A549 (cell line): Measurements from ENCODE around the gene ATP8B4. TPM values are rescaled to one million over a fixed set of nuclear protein-coding genes. Genes with fewer than 3 reads are reported as not detected.

ENCODE experiments used
- ATAC-seq, 2 experiments: fragments of 200-7000 bp in 1 of 2; fragments of >200 bp in 1 of 2; cut with Nextera tagmentation in 1 of 2; cut with Tn5 transposase in 1 of 2; 3 replicates each; pipeline versions ENCODE4 v1.8.0 to v1.9.1; 2018 to 2020; ENCODE audit warnings: mild to moderate bottlenecking in 1 of 2, moderate library complexity in 1 of 2
- CTCF ChIA-PET: fragments of 300-600 bp; sonication (Branson Sonifier 250); formaldehyde crosslinking; extraction: SDS; loops from one replicate; lab custom pipeline; 2021; ENCODE audit warnings: antibody characterized with exemption, inconsistent platforms; lab: Yijun Ruan, JAX
- POLR2A ChIA-PET: fragments of 350-600 bp; formaldehyde crosslinking; extraction: SDS; loops from one replicate; lab custom pipeline; 2021; ENCODE audit warnings: antibody characterized with exemption, inconsistent platforms; lab: Yijun Ruan, JAX
- DNase-seq, 2 experiments: peaks; one replicate each; pipeline versions ENCODE4 v3.0.0 to v3.0.0-alpha.2; 2011 to 2016; ENCODE audit warnings: low read depth in 1 of 2, low spot score in 1 of 2
- FAIRE-seq: peaks from 2 replicates; lab custom pipeline; 2011; peaks lifted over from hg19 to GRCh38; lab: Jason Lieb, UNC
- H3K27ac ChIP-seq, 2 experiments: fragments of >200 bp; sonication (Bioruptor Twin); formaldehyde crosslinking; 3 replicates each; pipeline ENCODE4 v1.5.1; 2016 to 2017
- H3K4me1 ChIP-seq: fragments of >200 bp; sonication (Bioruptor Twin); formaldehyde crosslinking; 3 replicates; pipeline ENCODE4 v1.6.1; 2016
- H3K4me2 ChIP-seq: fragments of >200 bp; sonication (Bioruptor Twin); formaldehyde crosslinking; 3 replicates; pipeline ENCODE4 v1.6.1; 2016
- H3K4me3 ChIP-seq: fragments of >200 bp; sonication (Bioruptor Twin); formaldehyde crosslinking; 3 replicates; pipeline ENCODE4 v1.5.1; 2016
- H3K9me3 ChIP-seq: fragments of >200 bp; sonication (Bioruptor Twin); formaldehyde crosslinking; 3 replicates; pipeline ENCODE4 v1.6.1; 2016
- CBX2 ChIP-seq: fragments of 200-600 bp; sonication (generic); IDR thresholded peaks from 2 replicates; pipeline ENCODE4 v1.6.1; 2016; ENCODE audit warnings: low read depth, mild to moderate bottlenecking, borderline replicate concordance
- CBX8 ChIP-seq: fragments of 200-600 bp; sonication (generic); IDR thresholded peaks from 2 replicates; pipeline ENCODE4 v1.6.1; 2016
- CHD2 ChIP-seq: fragments of 150-350 bp; IDR thresholded peaks from 2 replicates; pipeline ENCODE4 v1.6.1; 2014; ENCODE audit warnings: low read length; ENCODE audit not compliant: partially characterized antibody
- GATA3 ChIP-seq: IDR thresholded peaks from 2 replicates; pipeline ENCODE4 v1.6.1; 2012; ENCODE audit warnings: borderline replicate concordance
- MAZ ChIP-seq: fragments of 150-350 bp; IDR thresholded peaks from 2 replicates; pipeline ENCODE4 v1.6.1; 2014; ENCODE audit warnings: antibody characterized with exemption, low read depth, low read length, borderline replicate concordance
- MYC ChIP-seq: IDR thresholded peaks from 2 replicates; pipeline ENCODE4 v1.6.1; 2012; ENCODE audit warnings: mild to moderate bottlenecking, inconsistent platforms, low read length, improper control_type of control experiment, borderline replicate concordance
- NR3C1 ChIP-seq: fragments of >200 bp; sonication (Bioruptor Twin); formaldehyde crosslinking; IDR thresholded peaks from 3 replicates; pipeline ENCODE4 v1.6.1; 2017
- RARB ChIP-seq: fragments of 250-450 bp; sonication (Bioruptor Pico); IDR thresholded peaks from 2 replicates; pipeline ENCODE4 v1.8.0; 2021; ENCODE audit warnings: mild to moderate bottlenecking, moderate library complexity
- RFX5 ChIP-seq: fragments of 450-650 bp; IDR thresholded peaks from 2 replicates; pipeline ENCODE4 v1.7.1; 2014; ENCODE audit warnings: antibody characterized with exemption, mild to moderate bottlenecking, moderate library complexity
- RNF2 ChIP-seq: fragments of 200-600 bp; sonication (generic); IDR thresholded peaks from 2 replicates; pipeline ENCODE4 v1.6.1; 2016; ENCODE audit warnings: low read depth, mild to moderate bottlenecking, antibody characterized with exemption, moderate library complexity, borderline replicate concordance
- ZFP36 ChIP-seq: fragments of 450-650 bp; IDR thresholded peaks from 2 replicates; pipeline ENCODE4 v1.6.1; 2014; ENCODE audit warnings: borderline replicate concordance; ENCODE audit not compliant: partially characterized antibody
- ZNF302 ChIP-seq: fragments of 250-450 bp; sonication (Bioruptor Pico); IDR thresholded peaks from 2 replicates; pipeline ENCODE4 v1.9.0; 2021; ENCODE audit warnings: inconsistent platforms, mild to moderate bottlenecking, moderate library complexity
- WGBS: methylation state at CpG from one replicate; pipeline ENCODE4 v1.1.6; 2017; ENCODE audit errors: missing lambda C conversion rate; 5-methylcytosine and 5-hydroxymethylcytosine counted together
- polyA plus RNA-seq, 4 experiments: library from polyadenylated mRNA; depleted of rRNA in 3 of 4; stranded (reverse); fragments of >200 nt; fragmentation: RNase III in 1 of 4; extraction: RNeasy Plus Mini Kit Qiagen cat#74134 plus additional on column Dnase treatment in 1 of 4; gene quantifications; 2 replicates in 3 of 4; 3 replicates in 1 of 4; pipeline ENCODE4 v1.2.3, GENCODE V29; 2011 to 2017
- TF ChIP-seq, protein P1 (sequence below): IDR thresholded peaks from 2 replicates; pipeline ENCODE4 v1.6.1; 2012; ENCODE audit warnings: low read depth, borderline replicate concordance
- TF ChIP-seq, protein P2 (sequence below): fragments of >200 bp; sonication (Bioruptor Twin); formaldehyde crosslinking; IDR thresholded peaks from 3 replicates; pipeline ENCODE4 v1.6.1; 2016
- TF ChIP-seq, protein P3 (sequence below): fragments of 200-600 bp; sonication (generic); IDR thresholded peaks from 2 replicates; pipeline ENCODE4 v1.6.1; 2016; ENCODE audit warnings: antibody characterized with exemption, mild to moderate bottlenecking, moderate library complexity
- TF ChIP-seq, protein P4 (sequence below): fragments of 250-450 bp; sonication (Bioruptor Pico); IDR thresholded peaks from 2 replicates; pipeline ENCODE4 v1.5.0; 2021; ENCODE audit warnings: mild to moderate bottlenecking, moderate library complexity, borderline replicate concordance

ATP8B4 gene
- polyA plus RNA-seq, 2 of the 4 experiments (the other 2 are of a cell fraction) = 0.88 to 1.7 TPM

DNA sequence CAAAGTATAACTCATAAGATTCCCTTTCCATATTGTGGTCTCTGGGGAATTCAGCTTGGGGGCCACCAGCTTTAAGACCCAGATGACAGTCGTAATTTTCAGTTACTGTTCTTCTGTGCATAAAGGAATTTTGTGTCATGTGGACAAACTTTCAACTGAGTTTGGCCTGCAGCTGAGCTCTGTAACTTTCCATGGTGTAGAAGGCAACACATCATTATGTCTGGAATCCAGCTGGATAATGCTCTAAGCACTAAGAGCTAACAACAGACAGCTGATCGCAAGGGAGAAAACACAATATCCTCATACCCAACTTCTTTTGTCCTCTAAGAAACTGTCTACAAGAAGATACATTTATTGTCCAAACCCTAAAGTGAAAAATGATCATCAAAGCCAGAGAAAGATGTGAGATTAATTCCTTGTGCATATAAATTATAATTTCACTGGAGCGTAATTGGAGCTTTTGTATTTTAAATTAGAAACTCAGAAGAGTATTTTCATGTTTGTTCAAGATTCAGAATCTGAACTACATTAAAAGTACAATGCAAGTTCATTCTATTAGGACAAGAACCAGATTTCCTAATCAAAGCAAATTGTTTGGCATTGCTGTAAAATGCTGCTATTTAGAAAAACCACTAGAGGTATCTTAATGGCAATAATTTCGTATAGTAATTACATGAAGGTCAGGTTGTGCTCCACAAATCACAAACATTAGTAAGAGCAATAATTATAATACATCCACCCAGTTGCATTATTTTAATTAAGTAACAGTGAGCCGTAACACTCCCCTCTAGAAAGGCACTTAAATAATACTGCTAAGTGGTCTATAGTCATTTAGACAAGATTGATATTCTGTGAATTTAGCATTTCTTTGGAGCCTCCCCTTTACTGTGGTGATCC lies 218.8 kb downstream of the ATP8B4 start:
- WGBS = 70% methylated on average over 5 of the region's 5 CpGs
- DNase-seq (no peak), ATAC-seq (no peak), FAIRE-seq (peak; percentile 32)
- H3K4me3 ChIP-seq = no peak overlapping the region
- POLR2A ChIA-PET = no interaction called here
- CTCF ChIA-PET = interaction anchor here (0.8 to 5.7 kb wide), 3 partner anchors 8 to 102 kb away, joined by 3 to 33 read pairs (median 26); no protein-coding TSS in a partner anchor
- no peaks in the 10 kb centered on the region for H3K9me3 ChIP-seq
- H3K4me2 ChIP-seq = no peak overlapping the region
- H3K27ac ChIP-seq = peak overlapping the region; percentile 73 to 84; a peak in 5 of 6 replicates
- peaks cover 60% of the 10 kb centered on the region for H3K4me1 ChIP-seq
- TF ChIP-seq RARB (CRISPR knock-in tag) = no peak
- TF ChIP-seq, protein P1, sequence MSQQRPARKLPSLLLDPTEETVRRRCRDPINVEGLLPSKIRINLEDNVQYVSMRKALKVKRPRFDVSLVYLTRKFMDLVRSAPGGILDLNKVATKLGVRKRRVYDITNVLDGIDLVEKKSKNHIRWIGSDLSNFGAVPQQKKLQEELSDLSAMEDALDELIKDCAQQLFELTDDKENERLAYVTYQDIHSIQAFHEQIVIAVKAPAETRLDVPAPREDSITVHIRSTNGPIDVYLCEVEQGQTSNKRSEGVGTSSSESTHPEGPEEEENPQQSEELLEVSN = no peak
- TF ChIP-seq RNF2 = no peak
- no peak for TF ChIP-seq RFX5
- no peak for TF ChIP-seq GATA3
- TF ChIP-seq MYC = no peak
- TF ChIP-seq, protein P2, sequence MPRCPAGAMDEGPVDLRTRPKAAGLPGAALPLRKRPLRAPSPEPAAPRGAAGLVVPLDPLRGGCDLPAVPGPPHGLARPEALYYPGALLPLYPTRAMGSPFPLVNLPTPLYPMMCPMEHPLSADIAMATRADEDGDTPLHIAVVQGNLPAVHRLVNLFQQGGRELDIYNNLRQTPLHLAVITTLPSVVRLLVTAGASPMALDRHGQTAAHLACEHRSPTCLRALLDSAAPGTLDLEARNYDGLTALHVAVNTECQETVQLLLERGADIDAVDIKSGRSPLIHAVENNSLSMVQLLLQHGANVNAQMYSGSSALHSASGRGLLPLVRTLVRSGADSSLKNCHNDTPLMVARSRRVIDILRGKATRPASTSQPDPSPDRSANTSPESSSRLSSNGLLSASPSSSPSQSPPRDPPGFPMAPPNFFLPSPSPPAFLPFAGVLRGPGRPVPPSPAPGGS = no peak
- TF ChIP-seq NR3C1 = no peak
- TF ChIP-seq ZNF302 = no peak
- TF ChIP-seq, protein P3, sequence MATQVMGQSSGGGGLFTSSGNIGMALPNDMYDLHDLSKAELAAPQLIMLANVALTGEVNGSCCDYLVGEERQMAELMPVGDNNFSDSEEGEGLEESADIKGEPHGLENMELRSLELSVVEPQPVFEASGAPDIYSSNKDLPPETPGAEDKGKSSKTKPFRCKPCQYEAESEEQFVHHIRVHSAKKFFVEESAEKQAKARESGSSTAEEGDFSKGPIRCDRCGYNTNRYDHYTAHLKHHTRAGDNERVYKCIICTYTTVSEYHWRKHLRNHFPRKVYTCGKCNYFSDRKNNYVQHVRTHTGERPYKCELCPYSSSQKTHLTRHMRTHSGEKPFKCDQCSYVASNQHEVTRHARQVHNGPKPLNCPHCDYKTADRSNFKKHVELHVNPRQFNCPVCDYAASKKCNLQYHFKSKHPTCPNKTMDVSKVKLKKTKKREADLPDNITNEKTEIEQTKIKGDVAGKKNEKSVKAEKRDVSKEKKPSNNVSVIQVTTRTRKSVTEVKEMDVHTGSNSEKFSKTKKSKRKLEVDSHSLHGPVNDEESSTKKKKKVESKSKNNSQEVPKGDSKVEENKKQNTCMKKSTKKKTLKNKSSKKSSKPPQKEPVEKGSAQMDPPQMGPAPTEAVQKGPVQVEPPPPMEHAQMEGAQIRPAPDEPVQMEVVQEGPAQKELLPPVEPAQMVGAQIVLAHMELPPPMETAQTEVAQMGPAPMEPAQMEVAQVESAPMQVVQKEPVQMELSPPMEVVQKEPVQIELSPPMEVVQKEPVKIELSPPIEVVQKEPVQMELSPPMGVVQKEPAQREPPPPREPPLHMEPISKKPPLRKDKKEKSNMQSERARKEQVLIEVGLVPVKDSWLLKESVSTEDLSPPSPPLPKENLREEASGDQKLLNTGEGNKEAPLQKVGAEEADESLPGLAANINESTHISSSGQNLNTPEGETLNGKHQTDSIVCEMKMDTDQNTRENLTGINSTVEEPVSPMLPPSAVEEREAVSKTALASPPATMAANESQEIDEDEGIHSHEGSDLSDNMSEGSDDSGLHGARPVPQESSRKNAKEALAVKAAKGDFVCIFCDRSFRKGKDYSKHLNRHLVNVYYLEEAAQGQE = no peak
- TF ChIP-seq, protein P4, sequence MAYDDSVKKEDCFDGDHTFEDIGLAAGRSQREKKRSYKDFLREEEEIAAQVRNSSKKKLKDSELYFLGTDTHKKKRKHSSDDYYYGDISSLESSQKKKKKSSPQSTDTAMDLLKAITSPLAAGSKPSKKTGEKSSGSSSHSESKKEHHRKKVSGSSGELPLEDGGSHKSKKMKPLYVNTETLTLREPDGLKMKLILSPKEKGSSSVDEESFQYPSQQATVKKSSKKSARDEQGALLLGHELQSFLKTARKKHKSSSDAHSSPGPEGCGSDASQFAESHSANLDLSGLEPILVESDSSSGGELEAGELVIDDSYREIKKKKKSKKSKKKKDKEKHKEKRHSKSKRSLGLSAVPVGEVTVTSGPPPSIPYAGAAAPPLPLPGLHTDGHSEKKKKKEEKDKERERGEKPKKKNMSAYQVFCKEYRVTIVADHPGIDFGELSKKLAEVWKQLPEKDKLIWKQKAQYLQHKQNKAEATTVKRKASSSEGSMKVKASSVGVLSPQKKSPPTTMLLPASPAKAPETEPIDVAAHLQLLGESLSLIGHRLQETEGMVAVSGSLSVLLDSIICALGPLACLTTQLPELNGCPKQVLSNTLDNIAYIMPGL (CRISPR knock-in tag) = no peak
- no peak for TF ChIP-seq MAZ
- TF ChIP-seq CHD2 = no peak
- no peak for TF ChIP-seq CBX2
- TF ChIP-seq CBX8 = no peak

DNA sequence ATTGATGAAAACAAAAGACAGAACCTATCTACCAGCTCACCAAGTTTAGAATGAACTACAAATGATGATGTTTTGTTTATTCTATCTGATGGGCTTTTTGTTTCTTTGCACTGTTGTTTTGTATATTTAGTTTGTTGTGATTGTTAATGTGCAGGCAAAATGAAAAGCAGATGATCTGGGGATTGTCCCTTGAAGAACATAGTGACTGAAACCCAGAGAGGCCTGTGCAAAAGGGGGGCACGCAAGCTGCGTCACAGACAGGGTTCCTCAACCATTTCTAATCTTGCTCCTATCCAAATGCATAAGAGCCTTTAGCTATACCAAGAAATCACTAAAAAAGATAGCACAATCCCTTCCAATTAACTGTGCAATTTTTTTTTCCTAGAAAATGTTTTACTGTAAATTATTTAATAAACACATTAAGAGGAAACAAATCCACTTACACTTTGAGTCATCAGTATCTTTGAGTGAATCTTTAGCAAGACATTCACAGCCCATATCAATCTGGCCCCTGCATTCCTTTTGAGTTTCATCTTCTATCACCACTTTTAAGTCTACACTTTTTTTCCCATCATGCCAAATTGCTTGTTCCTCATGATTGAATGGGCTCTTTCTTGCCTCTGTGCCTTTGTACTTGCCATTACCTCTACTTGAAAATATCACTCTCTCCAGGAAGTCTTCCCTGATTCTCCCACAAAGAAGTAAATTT lies 220.3 kb downstream of the ATP8B4 start:
- peak overlapping the region; percentile 22; the same call in 2 of the 3 replicates for H3K4me2 ChIP-seq
- DNase-seq = no peak
- H3K4me1 ChIP-seq = peaks cover 60% of the 10 kb centered on the region
- POLR2A ChIA-PET = no interaction called here
- H3K27ac ChIP-seq = peak overlapping the region; percentile 36 to 69; a peak in 5 of 6 replicates
- WGBS = 86% methylated on average over 2 of the region's 2 CpGs
- no peak for ATAC-seq
- TF ChIP-seq MYC (no peak), MAZ (no peak), ZFP36 (peak; percentile 37)
- H3K4me3 ChIP-seq = no peak overlapping the region
- CTCF ChIA-PET = interaction anchor here (5.7 kb wide), 1 partner anchor 104 kb away, joined by 33 read pairs; no protein-coding TSS in a partner anchor
- peak; percentile 91 for FAIRE-seq
- no peaks in the 10 kb centered on the region for H3K9me3 ChIP-seq
